IMR-90 (cell line): ENCODE measurements around the gene FBH1. TPM values are rescaled to one million over a fixed set of nuclear protein-coding genes. Genes with fewer than 3 reads are reported as not detected.
A peak's percentile ranks its signal among the peaks of the same experiment; 100 is the strongest.

Experiments
- ATAC-seq: fragments of 200-7000 bp; cut with Tn5 transposase; 2 replicates; pipeline ENCODE4 v1.9.1; 2020; ENCODE audit warnings: low read depth, mild to moderate bottlenecking, moderate library complexity
- BruUV-seq: library from RNA; stranded (reverse); fragments of 400-500 nt; replicated peaks from 2 replicates; lab custom pipeline; 2021; lab: Mats Ljungman, UMichigan
- CTCF ChIA-PET: fragments of 300-600 bp; formaldehyde crosslinking; extraction: SDS; loops from one replicate; lab custom pipeline; 2021; ENCODE audit warnings: antibody characterized with exemption; lab: Yijun Ruan, JAX
- POLR2A ChIA-PET: fragments of 300-600 bp; sonication (Branson Sonifier 250); formaldehyde crosslinking; loops from one replicate; lab custom pipeline; 2022; ENCODE audit warnings: antibody characterized with exemption; ENCODE audit not compliant: unreplicated experiment; lab: Charles Lee
- DNase-seq: peaks from one replicate; pipeline ENCODE4 v3.0.0; 2013
- H2AFZ ChIP-seq: replicated peaks from 2 replicates; pipeline ENCODE3; 2013; ENCODE audit warnings: low read length, mild to moderate bottlenecking; ENCODE audit not compliant: poor library complexity
- H2AK5ac ChIP-seq: 2 replicates; pipeline ENCODE4 v1.6.1; 2013; ENCODE audit warnings: low read depth, low read length, inconsistent platforms
- H2AK9ac ChIP-seq: replicated peaks from 2 replicates; pipeline ENCODE3; 2013; ENCODE audit warnings: mild to moderate bottlenecking, low read depth, low read length, moderate library complexity; ENCODE audit not compliant: poor library complexity
- H2BK120ac ChIP-seq: 2 replicates; pipeline ENCODE4 v1.6.1; 2013; ENCODE audit warnings: low read depth, low read length, inconsistent platforms
- H2BK15ac ChIP-seq: 3 replicates; pipeline ENCODE4 v1.6.1; 2013; ENCODE audit warnings: low read depth, low read length, inconsistent platforms
- H2BK20ac ChIP-seq: 2 replicates; pipeline ENCODE4 v1.6.1; 2013; ENCODE audit warnings: low read depth, mild to moderate bottlenecking, inconsistent platforms, low read length, moderate library complexity
- H2BK5ac ChIP-seq: 2 replicates; pipeline ENCODE4 v1.6.1; 2013; ENCODE audit warnings: mild to moderate bottlenecking, low read depth, low read length, inconsistent platforms; ENCODE audit not compliant: poor library complexity, severe bottlenecking
- H3K14ac ChIP-seq: replicated peaks from 2 replicates; pipeline ENCODE4 v1.6.1; 2013; ENCODE audit warnings: low read depth, low read length, inconsistent platforms
- H3K18ac ChIP-seq: 2 replicates; pipeline ENCODE4 v1.6.1; 2013; ENCODE audit warnings: low read depth, low read length, control low read depth
- H3K23ac ChIP-seq: 2 replicates; pipeline ENCODE4 v1.6.1; 2013; ENCODE audit warnings: low read depth, low read length, inconsistent platforms
- H3K27ac ChIP-seq: 2 replicates; pipeline ENCODE4 v1.5.1; 2013; ENCODE audit warnings: mild to moderate bottlenecking, control low read depth, low read length; ENCODE audit not compliant: insufficient read depth
- H3K27me3 ChIP-seq: 2 replicates; pipeline ENCODE4 v1.6.1; 2013; ENCODE audit warnings: low read length; ENCODE audit not compliant: control insufficient read depth, insufficient read depth
- H3K36me3 ChIP-seq: 2 replicates; pipeline ENCODE4 v1.6.1; 2013; ENCODE audit warnings: low read length, mixed read lengths; ENCODE audit not compliant: control insufficient read depth, insufficient read depth
- H3K4ac ChIP-seq: 2 replicates; pipeline ENCODE4 v1.6.1; 2013; ENCODE audit warnings: low read depth, low read length, inconsistent platforms
- H3K4me1 ChIP-seq: 2 replicates; pipeline ENCODE4 v1.6.1; 2013; ENCODE audit warnings: low read length, mixed read lengths; ENCODE audit not compliant: control insufficient read depth, insufficient read depth
- H3K4me2 ChIP-seq: 2 replicates; pipeline ENCODE4 v1.6.1; 2013; ENCODE audit warnings: low read depth, mild to moderate bottlenecking, control low read depth, low read length, moderate library complexity
- H3K4me3 ChIP-seq: 2 replicates; pipeline ENCODE4 v1.5.1; 2013; ENCODE audit warnings: low read depth, mild to moderate bottlenecking, control low read depth, low read length, moderate library complexity; ENCODE audit not compliant: insufficient read depth
- H3K56ac ChIP-seq: 2 replicates; pipeline ENCODE4 v1.6.1; 2013; ENCODE audit warnings: low read length, inconsistent platforms; ENCODE audit not compliant: insufficient read depth; ENCODE audit errors: extremely low read depth
- H3K79me1 ChIP-seq, 2 experiments: 2 replicates each; pipeline ENCODE4 v1.6.1; 2013; ENCODE audit warnings: low read length in 2 of 2, inconsistent platforms in 1 of 2, low read depth in 1 of 2
- H3K9ac ChIP-seq: 2 replicates; pipeline ENCODE4 v1.6.1; 2013; ENCODE audit warnings: low read depth, low read length, control low read depth
- H3K9me1 ChIP-seq: 2 replicates; pipeline ENCODE4 v1.6.1; 2013; ENCODE audit warnings: low read length, inconsistent platforms; ENCODE audit not compliant: insufficient read depth
- H3K9me3 ChIP-seq: 2 replicates; pipeline ENCODE4 v1.6.1; 2013; ENCODE audit warnings: low read length; ENCODE audit not compliant: control insufficient read depth, insufficient read depth
- H4K20me1 ChIP-seq: 2 replicates; pipeline ENCODE4 v1.6.1; 2013; ENCODE audit warnings: low read length, inconsistent platforms; ENCODE audit not compliant: insufficient read depth
- H4K5ac ChIP-seq: 2 replicates; pipeline ENCODE4 v1.6.1; 2013; ENCODE audit warnings: mild to moderate bottlenecking, low read depth, low read length, control low read depth
- H4K8ac ChIP-seq, 2 experiments: 2 replicates each; pipeline ENCODE4 v1.6.1; 2013; ENCODE audit warnings: low read depth in 2 of 2, low read length in 2 of 2, control low read depth in 1 of 2, inconsistent platforms in 1 of 2
- H4K91ac ChIP-seq: 2 replicates; pipeline ENCODE4 v1.6.1; 2013; ENCODE audit warnings: low read depth, low read length, inconsistent platforms; ENCODE audit not compliant: insufficient read depth
- BHLHE40 ChIP-seq: fragments of 150-350 bp; IDR thresholded peaks from 2 replicates; pipeline ENCODE4 v1.6.1; 2016; ENCODE audit warnings: mild to moderate bottlenecking, low read depth, low read length
- CEBPB ChIP-seq: IDR thresholded peaks from 2 replicates; pipeline ENCODE4 v1.6.1; 2012; ENCODE audit warnings: low read depth, low read length, improper control_type of control experiment
- CHD1 ChIP-seq: IDR thresholded peaks from 2 replicates; pipeline ENCODE4 v1.6.1; 2012; ENCODE audit warnings: low read depth, low read length, improper control_type of control experiment
- ELK1 ChIP-seq: fragments of 150-350 bp; IDR thresholded peaks from 2 replicates; pipeline ENCODE4 v1.6.1; 2016; ENCODE audit warnings: low read depth, mild to moderate bottlenecking, low read length, moderate library complexity, borderline replicate concordance
- FOS ChIP-seq: fragments of 150-350 bp; IDR thresholded peaks from 2 replicates; pipeline ENCODE4 v1.6.1; 2016; ENCODE audit warnings: low read depth, low read length
- MAFK ChIP-seq: IDR thresholded peaks from 2 replicates; pipeline ENCODE4 v1.6.1; 2012; ENCODE audit warnings: low read depth, low read length, improper control_type of control experiment
- MAZ ChIP-seq: IDR thresholded peaks from 2 replicates; pipeline ENCODE4 v1.6.1; 2012; ENCODE audit warnings: low read depth, mild to moderate bottlenecking, low read length, improper control_type of control experiment, moderate library complexity, borderline replicate concordance
- MXI1 ChIP-seq: IDR thresholded peaks from 2 replicates; pipeline ENCODE4 v1.6.1; 2012; ENCODE audit warnings: low read depth, mild to moderate bottlenecking, low read length, moderate library complexity, borderline replicate concordance
- NFE2L2 ChIP-seq: fragments of 150-350 bp; IDR thresholded peaks from 2 replicates; pipeline ENCODE4 v1.6.1; 2016; ENCODE audit warnings: low read depth, mild to moderate bottlenecking, low read length
- POLR2A ChIP-seq: IDR thresholded peaks from 2 replicates; pipeline ENCODE4 v1.6.1; 2012; ENCODE audit warnings: mild to moderate bottlenecking, low read depth, low read length
- RAD21 ChIP-seq: IDR thresholded peaks from 2 replicates; pipeline ENCODE4 v1.6.1; 2012; ENCODE audit warnings: low read length, improper control_type of control experiment
- RCOR1 ChIP-seq: IDR thresholded peaks from 2 replicates; pipeline ENCODE4 v1.6.1; 2012; ENCODE audit warnings: mild to moderate bottlenecking, low read length, improper control_type of control experiment; ENCODE audit not compliant: insufficient replicate concordance
- RFX5 ChIP-seq: IDR thresholded peaks from 2 replicates; pipeline ENCODE4 v1.8.0; 2012; ENCODE audit warnings: low read depth, mild to moderate bottlenecking, low read length, moderate library complexity
- SMC3 ChIP-seq: fragments of 150-350 bp; IDR thresholded peaks from 2 replicates; pipeline ENCODE4 v1.6.1; 2016; ENCODE audit warnings: low read depth, mild to moderate bottlenecking, antibody characterized with exemption, low read length, moderate library complexity
- whole genome bisulfite sequencing, 2 experiments: methylation state at CpG; one replicate each; pipeline versions ENCODE4 v1.1.5 to v1.1.7; 2013; ENCODE audit warnings: missing lambda C conversion rate in 2 of 2; ENCODE audit not compliant: insufficient read length in 1 of 2; ENCODE audit errors: extremely low coverage in 2 of 2; 5-methylcytosine and 5-hydroxymethylcytosine counted together
- dilution Hi-C: fragments of 300-500 bp; cut with HindIII; formaldehyde crosslinking; loops from one replicate; pipeline ENCODE4 v1.14.3; 2018; ENCODE audit warnings: low sequenced_read_pairs; ENCODE audit not compliant: unreplicated experiment
- in situ Hi-C: fragments of 300-500 bp; cut with MboI; formaldehyde crosslinking; loops from 3 replicates; pipeline ENCODE4 v1.14.3; 2019; ENCODE audit warnings: low sequenced_read_pairs, inconsistent platforms, mixed read lengths
- intact Hi-C: fragments of 100-400 bp; cut with micrococcal nuclease; formaldehyde crosslinking; loops from 2 replicates; pipeline ENCODE4 v1.10.0; 2022
- polyA plus RNA-seq, 3 experiments: library from polyadenylated mRNA; depleted of rRNA; stranded (reverse); fragments of >200 nt; gene quantifications; 2 replicates each; pipeline ENCODE4 v1.2.3, GENCODE V29; 2012; ENCODE audit warnings: low replicate concordance in 1 of 3
- total RNA-seq: library from RNA; depleted of rRNA; stranded (reverse); fragments of >200 nt; gene quantifications from 2 replicates; pipeline ENCODE4 v1.2.3, GENCODE V29; 2012
- TF ChIP-seq, protein P1 (sequence below): fragments of 150-350 bp; IDR thresholded peaks from 2 replicates; pipeline ENCODE4 v1.6.1; 2017; ENCODE audit warnings: mild to moderate bottlenecking, antibody characterized with exemption, low read length, low read depth
- TF ChIP-seq, protein P2 (sequence below): conservative IDR thresholded peaks from 2 replicates; pipeline ENCODE4 v1.5.1; 2012; ENCODE audit warnings: mild to moderate bottlenecking, low read depth, low read length, improper control_type of control experiment

The FBH1 gene
- total and polyA plus RNA-seq, 2 of the 4 experiments (the other 2 are of a cell fraction): 59.3 to 72.2 TPM

DNA sequence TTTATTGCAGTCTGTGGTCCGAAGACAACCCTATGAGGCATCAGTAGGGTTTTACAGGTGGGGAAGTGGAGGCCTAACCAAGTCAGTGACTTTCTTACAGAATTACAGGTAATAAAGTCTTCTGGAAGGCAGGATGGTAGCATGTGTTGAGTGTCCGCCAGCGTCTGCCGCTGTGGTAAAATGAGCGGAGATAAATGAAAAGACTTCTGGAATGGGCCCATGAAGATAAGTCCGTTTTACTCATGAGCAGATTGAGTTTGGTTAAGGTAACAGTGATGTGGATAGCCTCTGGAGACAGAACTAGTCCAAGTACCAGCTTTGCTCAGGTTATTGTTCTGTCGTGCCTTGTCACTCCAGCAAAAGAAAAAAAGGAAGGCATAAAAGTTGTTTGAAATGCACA, 966 bp downstream of the FBH1 start:
- H2AFZ ChIP-seq: no peak overlapping the region
- H3K4me3 ChIP-seq: peak overlapping the region; percentile 99
- POLR2A ChIA-PET: no interaction called here
- H3K9me3 ChIP-seq: no peaks in the 10 kb centered on the region
- no peaks in the 10 kb centered on the region for H3K27me3 ChIP-seq
- peak overlapping the region in 1 of 2 experiments; percentile 3; a peak in 1 of 4 replicates for H4K8ac ChIP-seq
- no peak overlapping the region for H2BK15ac ChIP-seq
- H4K5ac ChIP-seq: no peak overlapping the region
- peaks cover 20% of the 10 kb centered on the region for H3K36me3 ChIP-seq
- peak overlapping the region; percentile 100 for H3K4me2 ChIP-seq
- peaks cover 38 to 66% of the 10 kb centered on the region in 2 experiments for H3K79me1 ChIP-seq
- no peak overlapping the region for H3K18ac ChIP-seq
- CTCF ChIA-PET: interaction anchor here (0.6 kb wide), 1 partner anchor 555 kb away, joined by 7 read pairs; no protein-coding TSS in a partner anchor
- no peak overlapping the region for H2BK20ac ChIP-seq
- H4K91ac ChIP-seq: 0 out of 2 replicates have a peak overlapping the region, but pooled peaks have one; percentile 5
- peak overlapping the region; percentile 91; the same call in 1 of the 2 replicates for H3K4ac ChIP-seq
- H3K56ac ChIP-seq: peak overlapping the region; percentile 71; the same call in 1 of the 2 replicates
- peak overlapping the region; percentile 96 for H3K9ac ChIP-seq
- dilution Hi-C loops: no loop called here
- peaks cover 57% of the 10 kb centered on the region for H4K20me1 ChIP-seq
- H3K23ac ChIP-seq: peak overlapping the region; percentile 97
- H2BK5ac ChIP-seq: no peak overlapping the region
- ATAC-seq (no peak), DNase-seq (no peak)
- TF ChIP-seq, protein P1, sequence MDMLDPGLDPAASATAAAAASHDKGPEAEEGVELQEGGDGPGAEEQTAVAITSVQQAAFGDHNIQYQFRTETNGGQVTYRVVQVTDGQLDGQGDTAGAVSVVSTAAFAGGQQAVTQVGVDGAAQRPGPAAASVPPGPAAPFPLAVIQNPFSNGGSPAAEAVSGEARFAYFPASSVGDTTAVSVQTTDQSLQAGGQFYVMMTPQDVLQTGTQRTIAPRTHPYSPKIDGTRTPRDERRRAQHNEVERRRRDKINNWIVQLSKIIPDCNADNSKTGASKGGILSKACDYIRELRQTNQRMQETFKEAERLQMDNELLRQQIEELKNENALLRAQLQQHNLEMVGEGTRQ: no peak
- TF ChIP-seq POLR2A (no peak), CHD1 (no peak), RAD21 (no peak), RCOR1 (no peak), CEBPB (no peak), MXI1 (no peak), FOS (no peak), BHLHE40 (no peak), NFE2L2 (no peak), RFX5 (no peak), ELK1 (no peak), SMC3 (no peak), MAFK (no peak), MAZ (no peak)
- TF ChIP-seq, protein P2, sequence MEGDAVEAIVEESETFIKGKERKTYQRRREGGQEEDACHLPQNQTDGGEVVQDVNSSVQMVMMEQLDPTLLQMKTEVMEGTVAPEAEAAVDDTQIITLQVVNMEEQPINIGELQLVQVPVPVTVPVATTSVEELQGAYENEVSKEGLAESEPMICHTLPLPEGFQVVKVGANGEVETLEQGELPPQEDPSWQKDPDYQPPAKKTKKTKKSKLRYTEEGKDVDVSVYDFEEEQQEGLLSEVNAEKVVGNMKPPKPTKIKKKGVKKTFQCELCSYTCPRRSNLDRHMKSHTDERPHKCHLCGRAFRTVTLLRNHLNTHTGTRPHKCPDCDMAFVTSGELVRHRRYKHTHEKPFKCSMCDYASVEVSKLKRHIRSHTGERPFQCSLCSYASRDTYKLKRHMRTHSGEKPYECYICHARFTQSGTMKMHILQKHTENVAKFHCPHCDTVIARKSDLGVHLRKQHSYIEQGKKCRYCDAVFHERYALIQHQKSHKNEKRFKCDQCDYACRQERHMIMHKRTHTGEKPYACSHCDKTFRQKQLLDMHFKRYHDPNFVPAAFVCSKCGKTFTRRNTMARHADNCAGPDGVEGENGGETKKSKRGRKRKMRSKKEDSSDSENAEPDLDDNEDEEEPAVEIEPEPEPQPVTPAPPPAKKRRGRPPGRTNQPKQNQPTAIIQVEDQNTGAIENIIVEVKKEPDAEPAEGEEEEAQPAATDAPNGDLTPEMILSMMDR: no peak
- peaks cover 14% of the 10 kb centered on the region for H3K4me1 ChIP-seq
- H2AK9ac ChIP-seq: peak overlapping the region; percentile 68
- in situ Hi-C loops: no loop called here
- no peak overlapping the region for H2BK120ac ChIP-seq
- H2AK5ac ChIP-seq: no peak overlapping the region
- WGBS, 2 experiments: 66% methylated on average over 3 of the region's 7 CpGs; no CpG with 5 or more reads in 1 of the 2 experiments
- H3K9me1 ChIP-seq: peaks cover 22% of the 10 kb centered on the region
- H3K27ac ChIP-seq: no peak overlapping the region; the same call in 1 of the 2 replicates
- peak overlapping the region; percentile 76 for H3K14ac ChIP-seq
- BruUV-seq: no TSS peak
- intact Hi-C loops: loop anchor here (5.0 kb wide), 1 partner anchor 36 kb away; no protein-coding TSS in a partner anchor
